ENCODE results near the gene MAP3K3. TPM values are rescaled to one million over a fixed set of nuclear protein-coding genes. Genes with fewer than 3 reads are reported as not detected.
A peak's percentile ranks its signal among the peaks of the same experiment; 100 is the strongest.

The MAP3K3 gene
- total and polyA plus RNA-seq, 4 donors = 24.5 to 56.3 (median 41.5) TPM

GRCh38 chr17:63596856-63597586, 25.2 kb upstream of the MAP3K3 start:
- 59 to 60% methylated on average over 6 of the region's 6 CpGs for WGBS, 2 donors

DNA sequence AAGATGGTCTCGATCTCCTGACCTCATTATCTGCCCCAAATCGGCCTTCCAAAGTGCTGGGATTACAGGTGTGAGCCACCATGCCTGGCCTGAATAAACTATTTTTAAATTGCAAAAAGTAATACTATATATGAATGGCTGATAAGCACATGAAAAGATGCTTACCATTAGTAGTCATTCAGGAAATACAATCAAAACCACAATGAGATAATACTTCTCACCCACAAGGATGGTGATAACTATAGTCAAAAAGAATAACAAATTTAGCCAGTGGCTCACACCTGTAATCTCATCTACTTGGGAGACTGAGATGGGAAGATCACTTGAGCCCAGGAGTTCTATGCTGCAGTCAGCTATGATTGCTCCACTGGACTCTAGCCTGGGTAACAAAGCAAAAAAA, 23.9 kb upstream of the MAP3K3 start:
- DNase-seq = no peak
- WGBS, 2 donors = 80 to 91% methylated on average over 2 of the region's 2 CpGs

More at GRCh38 chr17:63596856-63597586, 25.2 kb upstream of the MAP3K3 start:
- no peak overlapping the region for H3K27ac ChIP-seq (ENCODE audit: low read depth in 1 of 2, low read length in 1 of 2)
- ATAC-seq (ENCODE audit: insufficient read depth, low FRiP score) (no peak), DNase-seq (no peak)
- H3K9ac ChIP-seq (ENCODE audit: insufficient read depth in 1 of 2, low read length in 2 of 2) = no peak overlapping the region
- no peaks in the 10 kb centered on the region for H3K27me3 ChIP-seq (ENCODE audit: control insufficient read depth in 3 of 3, insufficient read depth in 3 of 3, low read length in 2 of 3)
- H3K36me3 ChIP-seq (ENCODE audit: control insufficient read depth in 4 of 4, insufficient read depth in 4 of 4, low read length in 4 of 4) = peaks cover 2 to 4% (median 3%) of the 10 kb centered on the region in 4 donors
- no peak overlapping the region for H3K4me3 ChIP-seq
- no peaks in the 10 kb centered on the region for H3K9me3 ChIP-seq (ENCODE audit: control insufficient read depth in 4 of 4, insufficient read depth in 3 of 4, low read length in 3 of 4)
- TF ChIP-seq, protein P1, sequence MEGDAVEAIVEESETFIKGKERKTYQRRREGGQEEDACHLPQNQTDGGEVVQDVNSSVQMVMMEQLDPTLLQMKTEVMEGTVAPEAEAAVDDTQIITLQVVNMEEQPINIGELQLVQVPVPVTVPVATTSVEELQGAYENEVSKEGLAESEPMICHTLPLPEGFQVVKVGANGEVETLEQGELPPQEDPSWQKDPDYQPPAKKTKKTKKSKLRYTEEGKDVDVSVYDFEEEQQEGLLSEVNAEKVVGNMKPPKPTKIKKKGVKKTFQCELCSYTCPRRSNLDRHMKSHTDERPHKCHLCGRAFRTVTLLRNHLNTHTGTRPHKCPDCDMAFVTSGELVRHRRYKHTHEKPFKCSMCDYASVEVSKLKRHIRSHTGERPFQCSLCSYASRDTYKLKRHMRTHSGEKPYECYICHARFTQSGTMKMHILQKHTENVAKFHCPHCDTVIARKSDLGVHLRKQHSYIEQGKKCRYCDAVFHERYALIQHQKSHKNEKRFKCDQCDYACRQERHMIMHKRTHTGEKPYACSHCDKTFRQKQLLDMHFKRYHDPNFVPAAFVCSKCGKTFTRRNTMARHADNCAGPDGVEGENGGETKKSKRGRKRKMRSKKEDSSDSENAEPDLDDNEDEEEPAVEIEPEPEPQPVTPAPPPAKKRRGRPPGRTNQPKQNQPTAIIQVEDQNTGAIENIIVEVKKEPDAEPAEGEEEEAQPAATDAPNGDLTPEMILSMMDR (IDR thresholded peaks at IDR 0.05; ENCODE audit: control extremely low read depth, extremely low read depth) = no peak
- H3K4me1 ChIP-seq (ENCODE audit: control insufficient read depth in 5 of 5, insufficient read depth in 5 of 5, low read length in 5 of 5) = peaks cover 2 to 13% (median 6%) of the 10 kb centered on the region in 5 donors

DNA sequence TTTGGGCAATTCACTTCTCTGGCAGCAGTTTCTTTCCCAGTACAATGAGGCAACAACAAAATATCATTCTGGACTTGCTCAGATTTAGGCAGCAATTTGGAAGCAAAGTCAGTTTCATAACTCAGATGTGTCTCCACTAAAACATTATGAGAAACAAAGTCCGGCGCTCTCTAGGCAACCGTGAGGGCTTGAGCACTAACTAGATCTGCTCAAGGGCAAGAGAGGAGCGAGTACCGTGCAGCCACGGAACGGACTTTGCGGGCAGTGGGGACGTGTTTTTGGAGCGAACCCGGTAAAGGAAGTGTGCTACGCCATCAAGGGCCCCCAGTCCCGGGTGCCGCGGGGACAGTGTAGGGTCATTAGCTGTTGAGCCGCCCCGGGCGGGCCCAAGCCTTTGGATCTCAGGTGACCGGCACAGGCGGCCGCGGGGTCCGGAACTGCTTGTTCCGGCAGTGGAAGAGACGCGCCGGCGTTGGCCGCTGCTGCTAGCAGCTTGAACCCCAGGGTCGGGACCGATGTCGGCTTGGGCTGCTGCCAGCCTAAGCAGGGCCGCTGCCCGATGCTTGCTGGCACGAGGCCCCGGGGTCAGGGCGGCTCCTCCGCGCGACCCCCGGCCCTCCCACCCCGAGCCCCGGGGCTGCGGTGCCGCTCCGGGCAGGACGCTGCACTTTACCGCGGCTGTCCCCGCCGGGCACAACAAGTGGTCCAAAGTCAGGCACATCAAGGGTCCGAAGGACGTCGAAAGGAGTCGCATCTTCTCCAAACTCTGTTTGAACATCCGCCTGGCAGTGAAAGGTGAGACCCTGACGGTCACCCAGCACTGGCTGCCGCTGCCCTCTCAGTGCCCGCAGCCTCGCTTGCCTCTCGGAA, 21.4 kb upstream of the MAP3K3 start, which contains the start of gene TACO1:
TSS of gene TACO1 (plus strand) at position 327 of the 870 bp plus-strand sequence. CDS start at position 516, 189 bp downstream.
- Histone ChIP-seq H3K4me3 (peak within 1 kb of the TSS; percentile 89), H3K27ac (ENCODE audit: low read depth in 1 of 2, low read length in 1 of 2) (peak within 1 kb of the TSS; percentile 87 to 94), H3K27me3 (ENCODE audit: control insufficient read depth in 3 of 3, insufficient read depth in 3 of 3, low read length in 2 of 3) (no peaks in the 10 kb centered on the region), H3K9ac (ENCODE audit: insufficient read depth in 1 of 2, low read length in 2 of 2) (peak within 1 kb of the TSS; percentile 42 to 72), H3K9me3 (ENCODE audit: control insufficient read depth in 4 of 4, insufficient read depth in 3 of 4, low read length in 3 of 4) (no peaks in the 10 kb centered on the region), H3K36me3 (ENCODE audit: control insufficient read depth in 4 of 4, insufficient read depth in 4 of 4, low read length in 4 of 4) (peaks cover 5 to 14% (median 10%) of the 10 kb centered on the region in 4 donors), H3K4me1 (ENCODE audit: control insufficient read depth in 5 of 5, insufficient read depth in 5 of 5, low read length in 5 of 5) (peaks cover 2 to 13% (median 6%) of the 10 kb centered on the region in 5 donors)
- peak; percentile 84 to 90 (median 87) for DNase-seq
- 1% methylated on average over 60 to 61 of the region's 61 CpGs for WGBS, 2 donors
- ATAC-seq (ENCODE audit: insufficient read depth, low FRiP score) = peak; percentile 93
- TF ChIP-seq, protein P1 (IDR thresholded peaks at IDR 0.05; ENCODE audit: control extremely low read depth, extremely low read depth) = no peak

More for the DNA sequence above, 23.9 kb upstream of the MAP3K3 start:
- Histone ChIP-seq H3K27me3 (ENCODE audit: control insufficient read depth in 3 of 3, insufficient read depth in 3 of 3, low read length in 2 of 3) (no peaks in the 10 kb centered on the region), H3K4me1 (ENCODE audit: control insufficient read depth in 5 of 5, insufficient read depth in 5 of 5, low read length in 5 of 5) (peaks cover 2 to 13% (median 6%) of the 10 kb centered on the region in 5 donors), H3K27ac (ENCODE audit: low read depth in 1 of 2, low read length in 1 of 2) (no peak overlapping the region), H3K9me3 (ENCODE audit: control insufficient read depth in 4 of 4, insufficient read depth in 3 of 4, low read length in 3 of 4) (no peaks in the 10 kb centered on the region), H3K9ac (ENCODE audit: insufficient read depth in 1 of 2, low read length in 2 of 2) (no peak overlapping the region), H3K36me3 (ENCODE audit: control insufficient read depth in 4 of 4, insufficient read depth in 4 of 4, low read length in 4 of 4) (peaks cover 0 to 3% (median 0%) of the 10 kb centered on the region in 4 donors), H3K4me3 (no peak overlapping the region)
- no peak for ATAC-seq (ENCODE audit: insufficient read depth, low FRiP score)
- TF ChIP-seq, protein P1 (IDR thresholded peaks at IDR 0.05; ENCODE audit: control extremely low read depth, extremely low read depth) = no peak
